Measurements from ENCODE around the gene GNPAT. TPM values are rescaled to one million over a fixed set of nuclear protein-coding genes. Genes with fewer than 3 reads are reported as not detected.

Gene GNPAT
- total RNA-seq, result 34.5 TPM
- long read RNA-seq, transcript GNPAT-201 (16 exons, 2,643 nt), result major isoform, 97 of 131 reads
- long read RNA-seq, partial matches to known transcripts, result 10 of 131 reads
- long read RNA-seq, other reads (novel, unspliced or antisense), result 19 of 131 reads

- Histone ChIP-seq H3K27ac (peak within 1 kb of the TSS; percentile 91), H3K36me3 (peaks cover 24% of the 10 kb centered on the region), H3K9me3 (no peaks in the 10 kb centered on the region), H3K4me1 (peaks cover 31% of the 10 kb centered on the region), H3K27me3 (no peaks in the 10 kb centered on the region), H3K4me3 (peak within 1 kb of the TSS; percentile 95)
- no peak for TF ChIP-seq CTCF (IDR thresholded peaks at IDR 0.05)
- intact Hi-C loops (cut with DNase I), result no loop called here
- peak; percentile 95 for DNase-seq
- ATAC-seq, result peak; percentile 99
Observed at GRCh38 chr1:231240883-231241735, at the start of gene GNPAT. TSS of gene GNPAT (plus strand) at chr1:231241212. CDS start at chr1:231241379, 167 bp downstream.

DNA sequence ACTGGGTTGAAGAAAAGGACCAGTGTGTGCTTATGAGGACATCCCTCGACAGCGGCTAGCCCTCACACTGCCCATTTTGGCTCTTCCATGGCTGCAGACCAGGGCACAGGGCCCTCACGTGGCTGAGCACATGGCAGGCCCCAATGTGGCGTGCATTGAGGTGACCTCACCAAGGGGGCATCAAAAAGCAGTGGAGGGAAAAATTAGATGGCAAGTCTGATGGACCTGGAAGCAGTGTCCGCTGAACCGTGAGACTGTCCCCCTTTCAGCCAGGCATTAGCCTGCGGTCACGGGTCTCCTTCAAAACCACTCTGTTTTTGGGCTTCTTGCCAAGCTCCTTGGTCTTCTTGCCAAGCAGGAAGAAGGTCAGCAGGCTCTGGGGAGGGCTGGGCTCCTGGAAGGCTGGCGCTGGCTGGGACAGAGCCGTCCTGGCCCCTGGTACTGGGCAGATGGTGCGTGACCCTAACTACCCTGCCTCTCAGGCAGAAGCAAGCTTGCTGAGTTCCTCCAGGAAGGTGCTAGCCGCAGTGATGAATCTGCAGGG, 48.3 kb upstream of the GNPAT start:
- no peak overlapping the region for H3K4me3 ChIP-seq
- intact Hi-C loops (cut with DNase I), result no loop called here
- H3K27me3 ChIP-seq, result no peaks in the 10 kb centered on the region
- H3K36me3 ChIP-seq, result no peaks in the 10 kb centered on the region
- H3K27ac ChIP-seq, result no peak overlapping the region
- ATAC-seq (peak; percentile 80), DNase-seq (peak; percentile 81)
- TF ChIP-seq CTCF (IDR thresholded peaks at IDR 0.05), result no peak
- H3K4me1 ChIP-seq, result peaks cover 5% of the 10 kb centered on the region
- H3K9me3 ChIP-seq, result no peaks in the 10 kb centered on the region

DNA sequence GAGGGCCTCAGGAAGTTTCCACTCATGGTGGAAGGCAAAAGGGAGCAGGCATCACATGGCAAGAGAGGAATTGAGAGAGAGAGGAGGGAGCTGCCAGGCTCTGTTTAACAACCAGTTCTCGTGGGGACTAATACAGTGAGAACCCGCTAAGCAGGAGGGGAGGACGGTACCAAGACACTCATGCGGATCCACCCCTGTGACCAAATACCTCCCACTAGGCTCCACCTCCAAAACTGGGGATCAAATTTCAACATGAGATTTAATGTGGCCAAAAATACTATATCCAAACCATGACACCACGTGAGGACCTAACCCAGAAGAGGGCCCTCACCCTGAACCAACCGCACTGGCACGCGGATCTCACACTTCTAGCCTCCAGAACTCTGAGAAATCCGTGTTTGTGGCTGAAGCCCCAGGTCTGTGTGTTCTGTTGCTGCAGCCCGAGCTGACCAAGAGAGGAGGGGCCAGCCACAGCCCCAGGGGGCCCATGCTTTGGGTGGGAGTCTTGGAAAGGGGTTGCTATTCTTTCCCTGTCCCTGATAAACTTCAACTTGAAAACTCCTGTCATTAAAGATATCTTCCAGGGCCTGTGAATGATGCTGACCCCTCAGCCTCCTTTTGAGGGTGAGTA, 47.2 kb upstream of the GNPAT start:
- no peak for ATAC-seq
- no peaks in the 10 kb centered on the region for H3K36me3 ChIP-seq
- H3K27ac ChIP-seq, result no peak overlapping the region
- no peaks in the 10 kb centered on the region for H3K27me3 ChIP-seq
- no peak for TF ChIP-seq CTCF (IDR thresholded peaks at IDR 0.05)
- intact Hi-C loops (cut with DNase I), result no loop called here
- DNase-seq, result no peak
- no peak overlapping the region for H3K4me3 ChIP-seq
- peaks cover 5% of the 10 kb centered on the region for H3K4me1 ChIP-seq
- H3K9me3 ChIP-seq, result no peaks in the 10 kb centered on the region

DNA sequence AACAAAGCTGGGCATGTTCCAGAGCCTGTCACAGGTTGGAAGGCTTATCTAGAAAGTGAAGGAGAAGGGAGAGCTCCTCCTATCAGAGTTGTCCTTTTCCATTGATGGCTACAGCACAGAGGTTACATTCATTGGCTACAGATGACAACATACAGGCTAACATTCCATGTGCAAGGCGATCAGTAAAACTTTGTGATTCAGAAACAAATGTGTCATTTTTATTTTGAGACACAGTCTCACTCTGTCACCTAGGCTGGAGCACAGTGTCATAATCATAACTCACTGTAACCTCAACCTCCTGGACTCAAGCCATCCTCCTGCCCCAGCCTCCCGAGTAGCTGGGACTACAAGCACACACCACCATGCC, 46.6 kb upstream of the GNPAT start:
- no peak for DNase-seq
- intact Hi-C loops (cut with DNase I), result no loop called here
- no peaks in the 10 kb centered on the region for H3K9me3 ChIP-seq

More for the DNA sequence above, 46.6 kb upstream of the GNPAT start:
- no peak for TF ChIP-seq CTCF (IDR thresholded peaks at IDR 0.05)
- no peak for ATAC-seq
- H3K4me1 ChIP-seq, result peaks cover 5% of the 10 kb centered on the region
- H3K36me3 ChIP-seq, result no peaks in the 10 kb centered on the region
- H3K27ac ChIP-seq, result no peak overlapping the region
- H3K27me3 ChIP-seq, result no peaks in the 10 kb centered on the region
- H3K4me3 ChIP-seq, result no peak overlapping the region
